DMS114 treated with DMSO at 0.1 percent for 48 hours (cell line): ENCODE data around the gene ATXN7L1.

Experiments used
- DNase-seq: peaks from one replicate; lab custom pipeline; 2025; ENCODE audit not compliant: unreplicated experiment; lab: John Stamatoyannopoulos, UW

ATXN7L1 gene

GRCh38 chr7:105680505-105681187, 195.8 kb downstream of the ATXN7L1 start:
- no peak for DNase-seq

- no peak for DNase-seq
Observed at GRCh38 chr7:105678811-105679495, 197.4 kb downstream of the ATXN7L1 start.

DNA sequence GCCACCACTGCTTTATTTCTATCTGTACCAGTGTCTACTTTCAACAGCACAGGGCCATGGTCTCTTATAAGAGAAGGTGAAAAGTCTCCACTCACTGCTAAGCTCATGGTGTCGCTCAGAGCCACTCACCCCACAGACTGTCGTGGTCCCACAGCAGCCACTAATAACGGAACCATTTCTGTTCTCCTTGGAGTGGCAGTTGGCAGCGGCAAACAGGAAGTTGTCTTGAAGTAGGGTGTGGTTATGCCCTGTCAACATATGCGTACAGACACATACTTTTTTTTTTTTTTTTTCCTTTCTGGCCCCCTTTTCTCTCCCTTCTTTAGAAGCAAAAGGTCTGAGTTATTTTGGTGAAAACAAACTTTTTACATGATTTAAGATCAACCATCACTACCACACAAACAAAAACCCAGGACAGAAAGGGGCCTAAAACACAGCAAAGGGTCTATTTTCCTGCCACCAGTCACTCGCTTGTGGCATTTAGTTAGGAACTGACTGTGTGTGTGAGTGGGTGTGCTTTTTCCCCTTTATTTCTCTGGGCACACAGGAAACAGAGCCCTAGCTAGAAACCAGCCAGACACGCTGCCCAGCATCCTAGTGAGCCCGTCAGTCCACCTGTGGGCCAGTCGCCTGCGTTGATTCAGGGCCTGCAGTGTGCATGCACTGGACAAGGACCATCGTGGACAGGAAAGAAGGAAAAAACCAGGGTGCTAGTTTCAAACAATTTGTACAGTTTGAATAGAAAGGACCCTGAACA, 198.4 kb downstream of the ATXN7L1 start:
- no peak for DNase-seq

DNA sequence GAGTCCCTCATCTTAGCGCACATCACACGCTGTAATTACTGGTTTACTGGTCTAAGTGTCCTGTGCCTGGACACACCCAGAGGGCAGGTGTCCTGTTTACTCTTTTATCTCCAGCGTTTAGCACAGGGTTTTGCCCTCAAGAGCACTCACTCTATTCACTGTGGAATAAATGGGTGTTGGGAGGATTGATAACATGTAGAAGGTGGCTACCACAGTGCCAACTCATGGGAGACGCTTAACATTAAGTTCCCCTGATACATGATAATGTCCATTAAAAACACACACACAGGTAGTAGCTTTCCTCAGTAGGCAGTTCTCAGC, 199.0 kb downstream of the ATXN7L1 start:
- DNase-seq = no peak

GRCh38 chr7:105675934-105676371, 200.4 kb downstream of the ATXN7L1 start:
- DNase-seq = no peak

- no peak for DNase-seq
Observed at GRCh38 chr7:105674200-105674920, 202.0 kb downstream of the ATXN7L1 start.

- no peak for DNase-seq
Observed at GRCh38 chr7:105673367-105674084, 202.9 kb downstream of the ATXN7L1 start.

GRCh38 chr7:105672801-105673200, 203.6 kb downstream of the ATXN7L1 start:
- DNase-seq = no peak

- DNase-seq = no peak
Observed at GRCh38 chr7:105666324-105666723, 210.1 kb downstream of the ATXN7L1 start.

GRCh38 chr7:105665684-105666083, 210.7 kb downstream of the ATXN7L1 start:
- DNase-seq = no peak

DNA sequence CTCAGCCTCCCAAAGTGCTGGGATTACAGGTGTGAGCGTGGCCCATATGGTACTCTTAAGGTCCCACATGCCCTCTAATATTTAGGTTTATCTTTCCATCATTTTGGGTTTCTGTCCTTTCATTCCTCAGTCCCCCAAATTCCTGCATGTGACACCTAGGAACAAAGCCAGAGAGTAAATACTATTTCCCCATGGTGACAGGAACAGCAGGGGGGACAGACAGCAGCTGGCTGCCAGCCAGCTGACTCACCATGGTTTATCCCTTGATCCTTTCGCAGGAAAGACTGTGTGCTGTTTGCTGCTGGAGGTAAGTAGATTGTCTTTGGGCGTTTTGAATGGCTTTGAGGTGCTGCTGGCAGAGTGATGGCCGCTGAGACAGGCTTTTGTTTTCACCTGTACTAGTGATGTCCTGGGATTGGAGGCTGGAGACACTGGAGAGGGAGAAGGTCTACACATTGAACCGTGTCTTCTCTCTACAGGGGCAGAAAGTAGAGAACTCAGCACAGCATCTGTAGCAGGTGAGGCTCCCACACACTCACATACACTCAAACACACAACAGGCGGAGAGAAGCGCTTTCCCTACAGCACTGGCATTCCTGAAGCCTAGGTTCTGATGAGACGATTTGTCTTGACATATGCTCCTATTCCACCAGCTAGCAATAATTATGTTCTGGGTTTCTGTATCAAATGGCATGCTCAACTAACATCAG, 211.4 kb downstream of the ATXN7L1 start:
- DNase-seq = no peak

DNA sequence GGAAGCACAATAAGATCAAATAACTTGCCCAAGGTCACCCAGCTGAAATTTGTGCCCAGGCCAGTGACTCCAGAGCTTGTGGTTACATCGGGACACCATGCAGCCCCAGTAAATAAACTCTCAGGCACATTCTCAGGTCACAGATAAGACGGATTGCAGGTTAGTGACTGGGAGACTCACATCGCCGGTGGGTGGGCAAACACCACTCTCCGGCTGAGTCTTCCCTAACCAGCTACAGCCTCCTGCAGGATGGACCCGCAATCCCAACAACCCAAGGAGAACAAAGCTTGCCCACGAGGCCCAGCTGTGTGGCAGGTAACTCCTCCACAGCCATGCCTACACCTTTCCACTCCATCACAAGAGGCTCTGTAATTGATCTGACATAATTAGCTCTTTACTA, 213.4 kb downstream of the ATXN7L1 start:
- DNase-seq = no peak

DNA sequence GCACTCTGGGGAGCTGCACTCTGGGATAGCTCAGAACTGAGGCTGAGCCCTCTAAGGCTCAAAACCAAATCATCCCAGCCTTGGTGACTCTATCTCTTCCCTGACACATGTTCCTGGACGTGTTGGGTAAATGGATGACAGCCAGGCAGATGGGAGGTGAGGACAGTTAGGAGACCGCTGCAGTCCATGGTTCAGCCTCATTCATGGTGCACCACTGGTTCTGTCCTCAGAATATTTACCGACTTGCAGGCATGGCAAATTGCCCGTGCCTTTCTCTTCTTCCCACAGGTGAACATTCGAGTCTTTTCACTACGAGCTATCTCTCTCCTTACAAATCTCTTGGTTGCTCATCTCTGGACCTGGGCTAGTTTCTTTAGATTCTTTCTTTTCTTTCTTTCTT, 214.8 kb downstream of the ATXN7L1 start:
- DNase-seq = no peak

GRCh38 chr7:105656922-105657521, 219.4 kb downstream of the ATXN7L1 start:
- DNase-seq = no peak

DNA sequence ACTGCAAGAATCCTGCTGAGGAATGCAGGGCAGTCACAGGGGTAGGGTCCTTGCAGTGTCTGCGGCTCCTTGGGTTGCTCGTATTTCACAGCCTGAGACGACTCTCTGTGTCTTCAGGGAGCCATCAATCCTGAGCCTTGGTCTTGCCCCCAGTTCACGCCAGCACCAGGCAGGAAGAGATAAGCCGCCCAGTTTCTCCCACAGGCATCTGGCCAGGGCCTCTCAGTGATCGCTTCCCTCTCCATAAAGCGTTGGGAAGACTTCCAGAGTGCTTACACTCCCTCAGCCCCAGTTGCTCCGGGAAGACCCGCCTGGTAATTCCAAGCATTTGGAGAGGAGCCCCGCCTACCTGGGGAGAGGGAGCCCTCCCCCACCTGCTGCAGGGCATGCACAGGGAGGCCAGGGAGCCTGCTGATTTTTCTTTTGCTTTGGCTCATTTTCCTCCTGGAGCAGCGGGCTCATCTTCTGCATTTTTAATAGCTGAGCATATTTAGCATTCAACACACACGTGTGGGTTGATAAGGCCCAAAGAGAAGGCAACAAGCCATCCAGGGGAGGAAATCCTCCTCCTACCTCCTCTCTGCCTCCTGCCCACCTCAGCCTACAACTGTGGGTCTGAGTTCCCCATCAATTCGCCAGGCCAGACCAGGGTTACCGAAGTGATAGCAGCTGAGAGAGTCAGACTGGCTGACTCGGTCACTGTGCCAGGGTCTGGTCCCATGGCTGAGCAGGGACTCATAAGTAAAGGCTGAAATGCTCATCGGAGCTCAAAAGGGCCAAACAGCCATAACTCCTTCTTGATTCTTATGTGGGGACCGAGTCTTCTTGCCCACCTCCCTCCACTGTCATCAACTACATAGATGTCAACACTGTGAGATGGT, 220.7 kb downstream of the ATXN7L1 start:
- no peak for DNase-seq

- DNase-seq = no peak
Observed at GRCh38 chr7:105655067-105655466, 221.3 kb downstream of the ATXN7L1 start.

DNA sequence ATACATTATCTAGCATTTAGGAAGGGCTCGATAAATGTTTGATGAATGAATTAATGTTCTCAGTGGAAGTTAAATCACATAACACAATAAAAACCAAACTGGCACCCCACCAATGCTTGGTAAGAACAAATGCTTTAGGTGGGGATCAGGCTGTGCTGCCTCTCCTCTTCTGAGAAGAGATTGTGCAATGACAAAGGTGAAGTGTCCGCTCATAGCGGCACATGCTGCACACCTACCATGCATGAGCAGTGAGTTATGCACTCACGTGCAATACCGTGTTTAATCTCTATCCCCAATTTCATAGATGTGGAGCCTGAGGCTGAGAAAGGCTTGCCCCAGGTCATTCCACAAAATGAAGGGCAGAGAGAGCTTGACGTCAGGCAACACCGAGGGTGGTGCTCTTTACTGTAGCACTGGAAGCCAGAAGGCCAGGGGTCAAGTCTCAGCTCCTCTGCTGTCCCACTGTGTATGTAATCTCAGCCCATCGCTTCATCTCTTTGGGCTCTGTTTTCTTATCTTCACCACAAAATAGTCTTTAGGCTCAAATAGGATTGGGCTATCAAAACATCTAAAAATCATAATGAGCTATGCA, 222.2 kb downstream of the ATXN7L1 start:
- DNase-seq = no peak

- no peak for DNase-seq
Observed at GRCh38 chr7:105653441-105654005, 222.9 kb downstream of the ATXN7L1 start.
